CD4-positive, alpha-beta T cell treated with Interleukin-4 for 4 hours (primary cell): Measurements from ENCODE around the gene E2F1.
A peak's percentile ranks its signal among the peaks of the same experiment; 100 is the strongest.
"Not testable (repeated sequence)": the region's sequence is repeated elsewhere in the genome, so short reads cannot be mapped to it uniquely, and the experiment has no call there.

Experiments used
- DNase-seq: peaks from one replicate; pipeline ENCODE4 v3.0.0-alpha.2; 2020

E2F1 gene

DNA sequence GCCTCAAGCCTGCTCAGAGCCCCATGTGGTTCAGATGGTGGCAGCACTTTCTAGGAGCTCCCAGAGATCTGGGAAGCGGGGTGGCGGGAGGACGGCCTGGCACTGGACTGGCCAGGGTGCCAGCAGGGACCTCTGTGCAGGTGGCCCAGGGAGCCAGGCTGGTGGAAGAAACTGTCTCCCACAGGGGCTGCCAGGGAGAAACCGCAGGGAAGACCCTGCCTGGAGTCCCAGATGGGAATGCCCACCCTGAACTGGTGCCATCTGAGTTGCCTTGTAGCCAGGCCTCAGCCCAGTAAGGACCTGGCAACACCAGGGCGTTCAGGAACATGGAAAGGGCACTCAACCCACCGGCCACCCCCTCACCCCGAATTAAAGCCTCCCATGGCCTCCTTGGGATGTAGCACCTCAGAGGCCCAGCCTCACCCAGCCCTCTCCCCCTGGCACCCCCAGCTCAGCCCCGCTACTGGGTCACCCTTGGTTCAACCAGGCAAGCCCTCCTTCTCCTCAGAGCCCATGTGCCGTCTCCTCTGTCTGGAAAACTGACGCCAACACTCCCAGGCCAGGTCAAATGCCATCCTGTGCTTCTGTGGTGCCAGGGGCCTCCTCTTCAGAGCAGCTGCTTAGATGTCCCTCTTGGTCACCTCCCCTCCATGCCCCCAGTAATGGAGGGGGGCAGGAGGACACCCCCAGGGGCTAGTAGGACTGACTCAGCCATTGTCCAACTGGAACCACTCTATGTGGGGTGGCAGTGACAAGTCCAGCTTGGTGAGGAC is 30.0 kb downstream of the E2F1 start:
- no peak for DNase-seq

DNA sequence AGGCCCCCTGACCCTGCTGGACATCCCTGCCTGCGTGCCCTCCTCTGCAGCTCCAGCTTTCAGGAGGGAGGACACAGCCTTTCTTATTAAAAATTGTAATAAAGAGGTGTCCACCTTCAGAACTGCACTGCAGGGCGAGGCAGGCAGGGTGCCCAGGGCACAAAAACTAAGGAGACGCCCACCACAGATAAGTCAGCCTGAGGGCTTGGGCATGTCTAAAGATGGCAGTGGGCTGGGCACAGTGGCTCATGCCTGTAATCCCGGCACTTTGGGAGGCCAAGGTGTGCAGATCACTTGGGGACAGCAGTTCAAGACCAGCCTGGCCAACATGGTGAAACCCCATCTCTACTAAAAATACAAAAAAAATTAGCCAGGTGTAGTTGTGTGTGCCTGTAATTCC is 31.0 kb downstream of the E2F1 start:
- no peak for DNase-seq

DNA sequence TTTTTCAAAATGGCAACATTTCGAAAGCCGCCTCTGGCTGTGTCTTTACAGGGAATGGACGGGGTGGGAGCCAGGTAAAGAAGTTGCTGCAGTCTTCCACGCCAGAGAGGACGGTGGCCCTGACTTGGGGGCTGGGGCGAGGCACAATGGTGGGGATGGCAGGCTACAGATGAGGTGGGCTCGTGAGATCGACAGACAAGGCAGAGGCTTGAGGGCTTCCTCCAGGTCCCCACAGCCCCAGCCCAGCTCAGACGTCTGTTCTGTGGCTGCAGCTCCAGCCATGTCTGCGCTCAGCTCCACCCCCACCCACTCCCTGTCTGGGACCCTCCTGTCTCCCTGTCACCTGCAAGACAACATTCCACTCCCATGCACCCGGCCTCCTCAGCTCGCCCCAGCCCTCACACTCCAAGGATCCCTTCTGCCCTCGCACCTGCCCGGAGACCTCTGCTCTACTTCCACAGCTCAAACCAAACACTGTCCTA is 31.5 kb downstream of the E2F1 start:
- DNase-seq, result no peak

DNA sequence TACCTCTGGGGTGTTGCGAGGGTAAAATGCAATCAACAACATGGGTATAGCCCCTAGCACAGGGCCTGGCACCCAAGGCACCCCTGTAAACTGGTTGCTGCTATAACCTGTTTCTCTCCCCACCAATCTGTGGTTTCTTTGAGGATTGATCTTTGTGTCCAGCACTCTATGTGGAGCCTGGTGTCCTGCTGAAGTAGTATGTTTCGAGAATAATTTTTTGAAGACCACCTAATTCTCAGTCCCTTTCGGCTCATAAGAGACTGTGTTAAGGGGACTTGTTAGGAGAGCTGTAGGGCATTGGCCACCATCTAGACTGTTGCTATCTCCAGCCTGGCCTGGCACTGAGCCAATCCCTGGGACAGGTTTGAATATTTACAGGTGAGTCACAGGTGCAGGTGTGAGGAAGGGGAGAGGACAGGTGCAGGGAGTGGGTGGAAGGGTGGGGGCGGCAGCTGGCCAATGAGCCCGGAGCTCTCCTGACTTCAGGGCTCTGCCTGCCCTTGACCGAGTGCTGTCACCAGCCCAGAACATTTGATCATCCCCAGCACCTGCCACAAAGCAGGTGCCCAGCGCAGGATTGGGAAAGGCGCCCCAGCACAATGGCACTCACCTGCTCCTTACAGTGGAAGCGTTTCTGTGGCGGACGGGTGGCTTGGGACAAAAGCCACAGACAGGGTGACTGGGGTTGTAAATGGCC is 32.1 kb downstream of the E2F1 start:
- DNase-seq, result no peak

DNA sequence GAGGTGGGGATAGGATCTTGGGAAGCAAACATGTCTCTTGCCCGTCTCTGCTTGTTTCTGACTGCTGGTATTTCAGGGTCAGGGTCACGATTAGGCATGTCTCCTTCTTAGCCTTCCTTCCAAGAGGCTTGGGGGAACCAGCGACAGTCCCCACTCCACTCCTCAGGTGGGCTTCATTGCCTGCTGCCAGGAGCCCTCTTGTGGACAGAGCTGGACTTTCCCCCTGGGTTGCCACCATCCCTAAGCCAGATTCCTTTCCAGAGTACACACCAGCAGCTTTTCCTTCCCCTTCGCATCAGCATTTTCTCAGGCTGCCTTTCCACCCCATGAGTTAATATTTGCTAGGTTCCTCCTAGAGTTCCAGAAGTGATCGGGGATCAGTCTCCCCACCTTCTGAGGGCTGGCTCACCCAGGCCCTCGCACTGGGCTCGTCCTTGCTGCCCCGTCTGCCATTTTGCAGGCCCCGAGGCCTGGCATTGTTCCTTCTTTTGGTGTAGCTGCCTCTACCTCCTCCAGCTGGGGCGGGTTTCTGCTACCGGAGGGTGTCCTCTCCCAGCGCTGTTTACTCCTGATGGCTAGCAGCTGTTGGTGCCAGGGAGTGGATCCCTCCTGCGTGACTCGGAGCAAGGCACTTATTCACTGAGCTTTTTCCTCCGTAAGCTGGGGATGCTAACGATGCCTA is 32.8 kb downstream of the E2F1 start:
- peak; percentile 33 for DNase-seq

DNA sequence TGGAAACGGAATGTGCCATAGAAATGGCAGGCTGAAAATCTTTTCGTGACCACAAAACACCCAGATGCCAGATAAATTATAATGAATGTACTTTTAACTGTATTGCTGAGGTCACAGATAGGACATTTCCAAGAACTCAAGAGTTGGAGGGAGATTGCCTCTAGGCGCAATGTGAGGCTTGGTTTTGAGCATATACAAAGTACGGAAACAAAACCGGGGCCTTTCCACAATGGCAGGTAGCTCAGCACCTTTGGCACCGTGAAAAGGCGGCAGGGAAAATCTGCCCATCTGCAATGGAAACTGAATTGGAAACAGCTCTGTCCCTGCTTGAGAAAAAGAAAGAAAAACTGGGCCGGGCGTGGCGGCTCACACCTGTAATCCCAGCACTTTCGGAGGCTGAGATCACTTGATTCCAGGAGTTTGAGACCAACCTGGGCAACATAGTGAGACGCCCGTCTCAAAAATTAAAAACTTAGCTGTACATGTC is 34.6 kb downstream of the E2F1 start:
- no peak for DNase-seq

DNA sequence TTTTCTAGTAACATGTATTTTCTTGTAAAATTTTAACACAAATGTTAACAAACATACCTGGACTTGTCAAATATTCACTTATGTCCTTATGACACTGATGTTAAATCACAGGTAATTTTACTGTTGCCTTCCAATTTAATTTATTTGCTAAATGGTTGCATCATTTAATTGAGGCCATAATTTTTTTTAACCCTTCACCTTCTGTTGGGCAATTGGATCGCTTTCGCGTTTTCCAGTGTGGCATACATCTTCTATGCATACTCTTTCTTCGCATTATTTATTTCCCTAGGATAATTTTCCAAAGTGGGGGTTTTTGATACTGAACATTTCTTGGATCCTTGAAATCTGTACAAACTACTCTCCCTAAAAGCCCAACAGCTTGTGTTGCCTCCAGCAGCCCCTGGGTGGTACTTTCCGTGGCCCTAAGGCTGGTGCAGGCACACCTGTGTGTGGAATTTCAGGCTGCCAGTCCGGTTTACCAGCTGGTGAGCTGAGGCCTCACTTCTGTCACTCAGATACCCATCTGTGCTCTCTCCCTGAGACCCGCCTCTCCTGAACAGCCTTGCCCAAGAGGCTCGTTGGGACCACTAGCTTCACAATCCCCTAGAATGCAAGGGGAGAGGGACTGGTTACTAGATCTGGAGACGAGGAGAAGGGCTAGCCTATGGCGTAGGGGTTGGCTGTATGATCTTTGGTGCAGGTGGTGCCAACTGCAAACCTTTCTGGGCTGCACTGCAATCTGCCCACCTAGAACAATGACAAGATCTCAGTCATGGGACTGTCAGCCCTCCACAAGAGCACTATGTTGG is 35.2 kb downstream of the E2F1 start:
- no peak for DNase-seq

DNA sequence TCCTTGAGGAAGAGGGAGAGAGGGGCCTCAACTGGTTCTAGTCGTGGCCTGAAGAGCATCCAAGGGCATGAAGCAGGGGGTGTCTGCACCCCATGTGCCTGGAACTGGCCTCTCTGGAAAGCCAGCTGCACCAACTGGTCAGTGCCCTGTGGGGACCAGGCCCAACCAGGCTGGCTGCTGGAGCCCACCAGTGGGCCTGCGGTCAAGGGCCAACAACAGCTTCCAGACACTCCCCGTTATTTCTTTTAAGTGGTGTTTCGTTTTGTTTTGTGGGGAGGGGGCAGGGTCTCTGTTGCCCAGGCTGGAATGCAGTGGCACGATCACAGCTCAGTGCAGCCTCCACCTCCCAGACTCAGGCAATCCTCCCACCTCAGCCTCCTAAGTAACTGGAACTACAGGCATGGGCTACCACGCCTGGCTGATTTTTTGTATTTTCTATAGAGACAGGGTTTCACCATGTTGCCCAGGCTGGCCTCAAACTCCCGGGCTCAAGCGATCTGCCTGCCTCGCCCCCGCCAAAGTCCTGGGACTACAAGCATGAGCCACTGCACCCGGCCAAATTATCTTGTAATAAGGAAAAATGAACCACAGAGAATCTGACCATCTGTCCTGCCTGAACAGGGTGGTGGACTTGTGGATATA is 36.0 kb downstream of the E2F1 start:
- DNase-seq, result no peak

DNA sequence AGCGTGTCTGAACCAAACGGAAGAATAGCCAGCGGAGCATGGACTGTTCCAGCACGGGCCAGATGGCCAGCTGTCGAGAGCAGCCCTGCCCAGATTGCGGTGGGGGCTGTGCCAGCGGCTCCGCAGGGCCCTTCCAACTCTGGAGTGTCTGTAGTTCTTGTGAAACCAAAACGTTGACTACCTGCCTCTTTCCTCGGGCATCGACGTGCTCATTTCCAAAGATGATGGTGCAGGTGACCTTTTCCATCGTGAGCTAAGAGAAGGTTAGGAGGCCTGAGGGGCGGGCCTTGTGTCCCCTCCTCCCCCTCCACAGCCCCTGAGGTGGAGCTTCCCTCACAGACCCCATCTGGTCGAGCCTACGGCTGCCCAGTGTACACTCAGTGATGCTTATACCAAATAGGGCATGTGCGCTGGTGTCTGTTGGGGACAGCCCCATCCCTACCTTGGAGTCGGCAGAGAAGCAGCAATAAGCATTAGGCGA is 36.9 kb downstream of the E2F1 start:
- DNase-seq, result no peak

DNA sequence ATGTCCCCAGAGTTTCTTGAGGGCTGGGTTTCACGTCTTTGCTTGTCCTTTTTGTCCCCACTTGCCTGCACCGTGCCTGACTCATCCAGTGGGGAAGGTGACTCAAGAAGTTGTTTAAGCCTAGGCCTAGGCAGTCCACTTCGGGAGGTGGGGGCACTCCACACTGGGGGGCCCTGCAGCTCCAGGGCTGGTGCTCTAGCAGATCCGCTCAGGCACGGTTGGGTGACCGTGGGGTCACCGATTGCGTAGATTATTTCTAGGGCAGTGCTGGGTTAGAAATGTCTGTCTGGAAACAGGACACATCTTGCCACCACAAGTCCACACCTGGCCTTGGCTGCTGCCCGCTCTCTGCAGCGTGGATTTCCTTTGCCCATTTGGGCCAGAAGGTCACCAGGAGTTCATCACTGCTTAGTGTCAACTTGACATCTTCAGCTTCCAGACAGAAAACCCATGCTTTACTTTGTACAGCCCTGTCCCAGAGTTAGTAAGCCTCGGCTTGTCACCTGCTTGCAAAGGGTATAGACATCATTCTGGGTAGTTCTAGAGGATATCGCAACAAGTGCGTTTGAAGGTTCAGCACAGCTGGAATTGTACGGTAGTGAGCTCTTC is 37.7 kb downstream of the E2F1 start:
- DNase-seq, result no peak

DNA sequence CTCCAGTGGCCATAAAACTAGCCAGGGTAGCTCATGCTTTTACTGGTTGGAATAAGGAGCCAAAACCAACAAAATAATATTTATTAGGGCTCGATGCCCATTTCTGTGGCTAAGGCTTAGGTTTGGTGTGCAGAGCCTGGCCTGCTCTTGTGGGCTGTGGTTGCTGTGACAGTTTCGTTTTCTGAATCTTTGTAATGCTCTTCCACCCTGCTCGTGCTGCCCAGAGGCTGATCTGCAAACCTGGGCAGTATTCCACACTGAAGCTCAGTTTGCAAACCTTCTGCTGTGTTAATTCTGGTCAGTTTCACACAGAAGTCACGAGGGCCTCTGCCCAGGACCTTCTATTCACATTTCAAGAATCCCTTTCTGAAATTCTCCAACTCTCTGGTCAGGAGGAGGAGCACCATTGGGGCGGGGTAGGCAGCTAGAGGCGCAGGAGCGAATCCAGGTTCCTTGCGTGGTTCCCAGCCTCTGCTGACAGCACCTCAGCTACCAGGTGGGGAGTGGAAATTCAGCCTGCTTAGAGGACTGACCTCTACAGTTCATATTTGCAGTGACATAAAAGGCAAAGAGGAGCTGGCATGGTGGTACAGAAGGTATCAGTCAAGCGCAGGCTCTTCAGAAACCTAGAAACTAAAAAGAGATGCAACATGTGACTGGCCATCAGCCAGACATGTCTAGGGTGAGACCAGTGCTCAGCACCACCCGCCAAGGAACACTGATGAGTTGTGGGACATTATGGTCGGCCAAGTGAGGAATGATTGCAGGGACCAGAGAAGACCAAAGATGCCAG is 38.4 kb downstream of the E2F1 start:
- DNase-seq, result no peak

DNA sequence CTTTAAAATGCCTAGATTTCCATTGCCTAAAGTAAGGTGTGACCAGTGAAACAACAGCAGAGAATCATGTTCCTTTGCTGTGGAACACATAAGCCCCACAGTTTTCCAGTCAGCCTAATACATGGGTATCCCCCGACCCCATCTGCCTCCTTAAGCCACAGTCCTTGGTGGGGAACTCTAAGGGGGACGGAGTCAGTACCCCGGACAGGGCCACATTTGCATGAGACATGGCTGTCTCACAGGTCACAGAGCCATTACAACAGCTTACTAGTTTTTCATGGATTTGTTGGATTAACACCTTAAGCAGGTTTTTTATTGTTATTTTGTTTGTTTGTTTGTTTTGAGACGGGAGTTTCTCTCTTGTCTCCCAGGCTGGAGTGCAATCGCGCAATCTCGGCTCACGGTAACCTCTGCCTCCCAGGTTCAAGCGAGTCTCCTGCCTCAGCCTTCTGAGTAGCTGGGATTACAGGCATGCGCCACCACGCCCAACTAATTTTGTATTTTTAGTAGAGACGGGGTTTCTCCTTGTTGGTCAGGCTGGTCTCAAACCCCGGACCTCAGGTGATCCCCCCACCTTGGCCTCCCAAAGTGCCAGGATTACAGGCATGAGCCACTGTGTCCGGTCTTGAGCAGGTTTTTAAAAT is 39.1 kb downstream of the E2F1 start:
- not testable (repeated sequence) for DNase-seq

DNA sequence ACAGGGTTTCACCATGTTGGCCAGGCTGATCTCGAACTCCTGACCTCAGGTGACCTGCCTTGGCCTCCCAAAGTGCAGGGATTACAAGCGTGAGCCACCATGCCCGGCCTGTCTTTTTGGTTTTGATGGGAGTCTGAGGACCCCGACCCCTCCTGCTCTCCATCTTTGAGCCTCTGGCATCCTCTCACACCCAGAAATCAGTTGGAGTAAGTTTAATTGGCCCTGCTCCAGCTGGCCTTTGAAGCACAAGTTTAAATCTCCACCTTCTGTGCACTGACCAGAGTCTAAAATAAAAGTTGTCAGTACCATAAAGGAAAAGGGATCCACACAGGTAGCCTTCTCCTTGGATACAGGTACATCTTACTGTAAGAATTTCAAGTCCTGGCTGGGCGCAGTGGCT is 40.0 kb downstream of the E2F1 start:
- no peak for DNase-seq

DNA sequence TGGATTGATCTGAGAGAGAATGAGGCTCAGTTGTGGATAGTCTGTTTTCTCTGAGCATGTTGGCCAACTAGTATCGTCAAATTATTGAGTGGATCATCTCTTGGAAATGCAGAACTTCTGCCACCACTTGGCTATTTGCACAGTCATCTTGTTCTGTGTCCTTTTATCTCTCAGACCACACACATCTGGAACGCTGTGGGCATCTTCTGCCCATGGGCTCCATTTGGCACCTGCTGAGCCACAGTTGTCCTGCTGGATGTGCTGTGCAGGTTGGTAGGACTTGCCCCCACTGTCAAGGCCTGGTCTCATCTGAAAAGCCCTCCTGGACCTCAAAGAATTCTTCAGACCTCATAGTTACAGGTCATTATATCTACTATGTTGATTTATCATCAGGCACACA is 40.8 kb downstream of the E2F1 start:
- no peak for DNase-seq

DNA sequence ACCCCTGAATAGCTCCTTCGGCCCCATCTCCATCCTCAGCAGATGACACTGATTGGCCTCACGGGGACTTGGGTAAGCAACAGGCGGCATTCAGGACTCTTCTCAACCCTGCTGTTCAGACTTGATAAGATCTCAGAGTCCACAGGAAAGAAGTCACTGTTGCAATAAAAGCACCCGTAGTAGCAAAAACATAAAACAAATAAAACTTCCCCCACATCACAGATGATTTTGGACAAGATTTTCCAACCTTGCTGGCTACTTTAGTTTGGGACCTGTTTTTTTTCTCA is 41.2 kb downstream of the E2F1 start:
- DNase-seq, result no peak

DNA sequence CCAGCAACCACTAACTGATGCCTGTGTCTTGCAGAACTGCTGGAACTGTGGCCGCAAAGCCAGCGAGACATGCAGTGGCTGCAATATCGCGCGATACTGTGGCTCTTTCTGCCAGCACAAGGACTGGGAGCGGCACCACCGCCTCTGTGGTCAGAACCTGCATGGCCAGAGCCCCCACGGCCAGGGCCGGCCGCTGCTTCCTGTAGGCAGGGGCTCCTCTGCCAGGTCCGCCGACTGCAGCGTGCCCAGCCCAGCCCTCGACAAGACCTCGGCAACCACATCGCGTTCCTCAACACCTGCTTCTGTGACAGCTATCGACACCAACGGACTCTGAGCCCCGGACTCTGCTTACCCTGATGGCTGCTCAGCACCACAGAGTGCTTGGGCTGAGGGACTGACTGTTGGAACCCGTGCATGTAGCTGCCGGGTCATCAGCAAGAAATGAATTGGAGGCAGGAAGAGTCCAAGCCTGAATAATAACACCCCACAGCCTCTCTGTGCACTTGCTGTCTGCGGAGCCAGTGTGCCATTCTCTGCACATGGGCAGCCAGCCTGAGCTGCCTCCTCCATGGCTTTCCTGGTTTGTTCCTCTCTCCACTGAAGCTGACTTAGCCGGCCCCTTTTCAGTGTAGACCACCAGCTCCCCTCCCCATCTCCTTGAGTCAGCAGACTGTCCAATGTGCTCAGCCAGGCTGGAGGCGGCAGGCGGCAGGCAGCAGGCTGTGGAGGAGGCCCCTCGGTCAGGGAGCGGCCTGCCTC is 41.7 kb downstream of the E2F1 start:
- DNase-seq, result no peak

DNA sequence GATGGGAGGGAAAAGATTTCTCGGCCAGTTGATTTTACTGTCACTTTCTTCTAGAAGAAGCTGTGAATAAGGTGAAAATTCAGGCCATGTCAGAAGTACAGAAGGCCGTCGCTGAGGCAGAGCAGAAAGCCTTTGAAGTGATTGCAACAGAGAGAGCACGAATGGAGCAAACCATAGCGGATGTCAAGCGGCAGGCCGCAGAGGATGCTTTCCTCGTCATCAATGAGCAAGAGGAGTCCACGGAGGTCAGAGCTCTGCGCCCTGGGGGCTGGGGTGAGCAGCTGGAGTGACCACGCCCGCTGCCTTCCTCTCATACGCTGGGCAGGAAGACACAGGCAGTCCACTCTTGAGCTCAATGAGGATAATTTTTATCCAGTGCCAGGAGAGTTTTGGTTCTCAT is 45.9 kb downstream of the E2F1 start:
- DNase-seq, result no peak

DNA sequence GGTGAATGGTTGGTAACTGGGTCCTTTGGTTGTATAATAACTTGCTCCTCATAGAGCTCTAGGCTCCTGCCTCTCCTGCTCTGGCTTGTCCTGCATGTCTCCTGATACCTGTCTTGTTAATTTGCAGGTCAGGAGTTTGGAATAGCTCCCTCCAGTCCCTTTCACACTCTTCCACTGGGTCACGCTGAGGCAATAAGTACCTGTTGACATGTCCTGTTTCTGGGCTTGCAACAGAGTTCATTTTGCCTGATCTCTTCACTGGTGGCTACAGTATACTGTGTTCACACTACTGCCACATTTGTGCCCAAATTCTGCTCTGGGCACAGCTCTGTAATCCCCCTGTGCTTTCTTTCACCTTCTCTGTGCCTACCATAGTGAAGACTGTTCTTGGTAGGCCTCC is 49.4 kb downstream of the E2F1 start:
- DNase-seq, result no peak

DNA sequence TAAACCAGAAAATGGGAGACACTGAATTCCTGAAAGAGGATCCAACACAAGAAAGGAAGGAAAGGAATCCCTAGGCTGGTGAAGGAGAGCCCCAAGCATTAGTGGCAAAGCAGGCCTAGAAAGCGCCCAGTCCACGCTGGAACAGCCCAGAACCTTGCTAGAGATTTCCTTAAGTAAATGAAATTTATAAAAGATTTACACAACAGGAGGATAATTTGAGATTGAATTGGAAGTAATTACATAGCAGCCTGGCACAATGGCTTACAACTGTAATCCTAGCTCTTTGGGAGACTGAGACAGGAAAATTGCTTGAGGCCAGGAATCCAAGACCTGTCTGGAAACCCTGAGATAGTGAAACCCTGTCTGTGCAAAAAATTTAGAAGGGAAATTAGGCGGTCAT is 50.8 kb downstream of the E2F1 start:
- DNase-seq, result no peak

DNA sequence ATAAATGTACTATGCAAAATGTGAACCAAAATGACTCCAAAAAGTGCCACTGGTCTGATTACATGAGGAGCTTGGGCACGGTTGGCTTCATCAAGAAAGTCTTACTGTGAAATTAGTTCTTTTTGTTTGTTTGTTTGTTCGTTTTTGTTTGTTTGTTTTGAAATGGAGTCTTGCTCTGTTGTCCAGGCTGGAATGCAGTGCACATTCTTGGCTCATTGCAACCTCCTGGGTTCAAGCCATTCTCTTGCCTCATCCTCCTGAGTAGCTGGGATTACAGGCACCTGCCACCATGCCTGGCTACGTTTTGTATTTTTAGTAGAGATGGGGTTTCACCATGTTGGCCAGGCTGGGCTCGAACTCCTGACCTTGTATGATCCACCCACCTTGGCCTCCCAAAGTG is 54.3 kb downstream of the E2F1 start:
- DNase-seq, result not testable (repeated sequence)
